Forelimb muscle (tissue), 1 donor: ENCODE data around the gene PNMT. TPM values are rescaled to one million over a fixed set of nuclear protein-coding genes. Genes with fewer than 3 reads are reported as not detected.
"Not testable (repeated sequence)": the region's sequence is repeated elsewhere in the genome, so short reads cannot be mapped to it uniquely, and the experiment has no call there.

ENCODE experiments used
- DNase-seq: peaks from one replicate; pipeline ENCODE4 v3.0.0-alpha.2; 2013; ENCODE audit warnings: low read depth
- polyA plus RNA-seq: library from polyadenylated mRNA; unstranded; fragments of 120-200 nt; gene quantifications from one replicate; pipeline ENCODE4 v1.2.1, GENCODE V29; 2013; ENCODE audit not compliant: insufficient read length

PNMT gene
- polyA plus RNA-seq, 1 donor: 4.8 TPM

DNA sequence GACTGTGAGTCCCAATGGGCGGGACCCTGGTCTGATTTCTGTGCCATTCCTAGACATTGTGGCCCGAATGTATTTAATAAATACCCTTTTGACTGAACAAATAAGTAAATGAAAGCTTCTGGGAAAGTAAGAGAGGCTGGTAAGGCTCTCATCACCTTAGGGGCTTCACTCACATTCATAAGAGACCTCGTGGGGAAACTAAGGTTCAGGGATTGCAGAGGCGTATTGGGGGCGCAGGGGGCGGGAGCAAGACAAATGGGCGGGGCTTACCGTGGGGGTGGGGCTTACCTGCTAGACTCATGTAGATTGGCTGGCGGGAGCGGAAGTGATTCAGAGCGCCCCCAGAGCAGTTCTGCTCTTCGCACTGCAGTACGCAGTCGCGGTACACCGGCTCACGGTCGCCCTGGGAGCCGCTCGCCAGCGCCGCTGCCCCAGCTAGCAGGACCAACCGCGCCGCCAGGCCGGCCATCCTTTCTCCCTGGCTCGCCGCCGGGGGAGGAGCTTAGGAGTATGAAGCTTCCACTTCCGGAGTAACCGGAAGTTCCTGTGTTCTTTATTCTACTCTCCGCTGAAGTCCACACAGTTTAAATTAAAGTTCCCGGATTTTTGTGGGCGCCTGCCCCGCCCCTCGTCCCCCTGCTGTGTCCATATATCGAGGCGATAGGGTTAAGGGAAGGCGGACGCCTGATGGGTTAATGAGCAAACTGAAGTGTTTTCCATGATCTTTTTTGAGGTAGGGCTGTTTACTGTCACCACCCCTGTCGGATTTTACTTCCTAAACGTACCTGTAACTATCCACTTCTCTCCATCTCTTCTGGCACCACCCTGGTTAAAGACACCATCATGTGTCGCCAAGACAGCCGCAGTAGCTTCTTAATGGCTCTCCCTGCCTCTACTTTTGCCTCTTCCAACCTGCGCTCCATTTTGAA is 19.6 kb downstream of the PNMT start, which contains the start of gene PGAP3:
Gene PGAP3 (minus strand): TSS at position 512 of the 929 bp plus-strand sequence. CDS start 43 bp downstream, at position 469.
- peak; percentile 71 for DNase-seq

DNA sequence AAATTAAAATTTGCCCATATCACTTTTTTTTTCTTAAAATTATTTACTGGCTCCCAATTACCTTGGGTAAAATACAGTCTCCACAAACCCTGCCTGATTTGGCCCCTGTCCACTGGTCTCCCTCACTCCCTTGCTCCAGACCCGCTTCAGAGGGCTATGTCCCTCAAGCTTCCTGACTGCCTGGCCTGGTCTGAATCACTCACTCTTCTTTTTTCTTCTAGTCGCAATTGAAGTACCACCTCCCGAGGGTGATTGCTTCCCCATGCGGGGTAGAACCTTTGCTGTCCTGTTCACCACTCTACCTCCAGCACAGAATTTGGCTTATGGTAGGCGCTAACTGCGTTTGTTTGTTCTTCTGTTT is 20.2 kb downstream of the PNMT start:
- no peak for DNase-seq

DNA sequence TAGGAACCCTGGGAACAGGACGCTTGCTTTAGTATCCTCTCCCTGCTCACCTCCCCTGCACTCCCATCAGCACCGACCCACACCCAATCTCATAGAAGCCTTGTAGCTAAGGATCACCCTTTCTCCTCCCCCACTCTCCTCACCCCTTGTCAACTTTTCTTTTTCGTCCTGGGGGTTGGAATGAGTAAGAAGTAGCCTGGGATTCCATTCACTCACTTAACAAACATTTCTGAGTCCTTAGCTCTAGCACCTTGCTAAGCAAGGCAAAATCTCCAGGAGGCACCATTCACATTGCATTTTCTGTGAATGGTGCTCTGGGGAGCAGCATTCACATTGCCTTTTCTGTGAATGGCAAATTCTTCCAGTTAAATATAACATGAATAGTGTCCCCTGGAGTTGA is 20.7 kb downstream of the PNMT start:
- no peak for DNase-seq

DNA sequence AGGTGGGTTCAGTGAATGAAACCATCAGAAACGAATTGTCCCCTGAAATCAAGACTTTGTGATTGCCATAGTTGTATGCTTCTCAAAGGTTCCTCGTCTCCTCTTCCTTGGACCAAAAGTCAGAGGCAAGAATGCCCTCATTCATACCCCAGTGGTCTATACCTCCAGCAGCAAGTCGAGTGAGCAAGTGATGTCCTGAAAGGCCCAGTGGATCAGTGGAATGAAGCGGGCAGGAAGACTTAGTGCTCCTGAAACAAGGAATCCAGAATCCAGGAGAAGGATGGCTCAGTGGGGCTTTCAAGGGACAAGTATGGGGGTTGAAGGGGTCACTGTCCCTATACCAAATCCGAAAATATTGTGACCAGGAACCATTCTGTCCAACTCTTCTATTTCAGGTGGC is 26.3 kb downstream of the PNMT start:
- DNase-seq: no peak

DNA sequence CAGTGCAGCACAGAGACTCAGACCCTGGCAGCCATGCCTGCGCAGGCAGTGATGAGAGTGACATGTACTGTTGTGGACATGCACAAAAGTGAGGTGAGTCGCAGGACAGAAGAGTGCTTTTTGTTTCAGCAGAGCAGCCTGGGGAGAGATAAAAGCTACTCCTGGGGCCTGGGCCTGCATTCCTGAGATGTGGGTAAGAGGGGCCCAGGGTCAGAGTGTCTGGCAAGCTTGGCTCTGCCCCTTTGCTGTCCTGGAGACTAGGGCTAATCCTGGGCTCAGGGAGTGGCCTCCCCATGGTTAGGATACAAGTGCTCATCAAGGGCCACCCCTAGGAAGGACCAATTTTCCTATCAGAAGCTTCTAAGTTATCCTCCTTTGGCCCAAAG is 26.8 kb downstream of the PNMT start:
- no peak for DNase-seq

DNA sequence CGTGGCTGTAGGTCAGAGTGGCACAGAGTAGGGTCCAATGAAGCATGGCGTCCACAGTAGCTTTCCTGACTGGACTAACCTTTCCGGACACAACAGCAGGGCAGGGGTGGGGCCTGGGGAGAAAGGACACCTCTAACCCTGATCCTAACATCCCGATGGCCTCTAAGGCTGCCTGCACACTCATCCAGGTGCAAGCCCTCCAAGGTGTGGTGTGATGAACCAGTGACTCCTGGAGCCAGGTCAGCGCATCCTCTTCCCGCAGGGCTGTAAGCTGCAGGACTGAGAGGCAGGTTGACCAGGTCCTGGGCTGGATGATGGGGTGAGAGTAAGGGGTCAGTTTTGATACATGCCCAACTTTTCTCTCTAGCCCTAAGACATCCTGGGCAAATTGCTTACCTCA is 28.5 kb downstream of the PNMT start:
- no peak for DNase-seq

DNA sequence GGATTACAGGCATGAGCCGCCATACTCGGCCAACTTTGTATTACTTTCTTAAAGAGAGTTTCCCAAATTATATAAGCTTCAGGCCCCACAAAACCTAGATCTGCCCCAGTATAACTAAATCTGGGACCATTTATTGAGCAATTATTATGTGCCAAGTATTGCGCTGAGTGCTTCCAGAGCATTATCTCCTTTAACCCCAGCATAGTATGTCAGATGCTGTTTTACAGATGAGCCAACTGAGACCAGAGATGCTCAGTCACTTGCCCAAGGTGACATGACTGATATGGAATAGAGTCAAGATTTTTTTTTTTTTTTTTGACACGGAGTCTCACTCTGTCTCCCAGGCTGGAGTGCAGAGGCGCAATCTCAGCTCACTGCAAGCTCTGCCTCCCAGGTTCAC is 29.7 kb downstream of the PNMT start:
- no peak for DNase-seq

DNA sequence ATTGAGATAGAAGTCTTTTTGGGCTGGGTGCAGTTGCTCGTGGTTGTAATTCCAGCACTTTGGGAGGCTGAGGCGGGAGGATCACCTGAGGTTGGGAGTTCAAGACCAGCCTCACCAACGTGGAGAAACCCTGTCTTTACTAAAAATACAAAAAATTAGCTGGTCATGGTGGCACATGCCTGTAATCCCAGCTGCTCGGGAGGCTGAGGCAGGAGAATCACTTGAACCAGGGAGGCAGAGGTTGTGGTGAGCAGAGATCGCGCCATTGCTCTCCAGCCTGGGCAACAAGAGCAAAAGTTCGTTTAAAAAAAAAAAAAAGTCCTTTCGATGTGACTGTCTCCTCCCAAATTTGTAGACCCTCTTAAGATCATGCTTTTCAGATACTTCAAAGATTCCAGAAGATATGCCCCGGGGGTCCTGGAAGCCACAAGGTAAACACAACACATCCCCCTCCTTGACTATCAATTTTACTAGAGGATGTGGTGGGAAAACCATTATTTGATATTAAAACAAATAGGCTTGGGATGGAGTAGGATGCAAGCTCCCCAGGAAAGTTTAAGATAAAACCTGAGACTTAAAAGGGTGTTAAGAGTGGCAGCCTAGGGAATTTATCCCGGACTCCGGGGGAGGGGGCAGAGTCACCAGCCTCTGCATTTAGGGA is 31.0 kb downstream of the PNMT start:
- DNase-seq: not testable (repeated sequence)

DNA sequence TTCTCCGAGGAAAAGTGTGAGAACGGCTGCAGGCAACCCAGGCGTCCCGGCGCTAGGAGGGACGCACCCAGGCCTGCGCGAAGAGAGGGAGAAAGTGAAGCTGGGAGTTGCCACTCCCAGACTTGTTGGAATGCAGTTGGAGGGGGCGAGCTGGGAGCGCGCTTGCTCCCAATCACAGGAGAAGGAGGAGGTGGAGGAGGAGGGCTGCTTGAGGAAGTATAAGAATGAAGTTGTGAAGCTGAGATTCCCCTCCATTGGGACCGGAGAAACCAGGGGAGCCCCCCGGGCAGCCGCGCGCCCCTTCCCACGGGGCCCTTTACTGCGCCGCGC is 31.5 kb downstream of the PNMT start, which contains the start of gene ERBB2:
Gene ERBB2 (plus strand): TSS at position 247 of the 330 bp plus-strand sequence. CDS start 175 bp downstream, outside the sequence.
- DNase-seq: peak; percentile 41

DNA sequence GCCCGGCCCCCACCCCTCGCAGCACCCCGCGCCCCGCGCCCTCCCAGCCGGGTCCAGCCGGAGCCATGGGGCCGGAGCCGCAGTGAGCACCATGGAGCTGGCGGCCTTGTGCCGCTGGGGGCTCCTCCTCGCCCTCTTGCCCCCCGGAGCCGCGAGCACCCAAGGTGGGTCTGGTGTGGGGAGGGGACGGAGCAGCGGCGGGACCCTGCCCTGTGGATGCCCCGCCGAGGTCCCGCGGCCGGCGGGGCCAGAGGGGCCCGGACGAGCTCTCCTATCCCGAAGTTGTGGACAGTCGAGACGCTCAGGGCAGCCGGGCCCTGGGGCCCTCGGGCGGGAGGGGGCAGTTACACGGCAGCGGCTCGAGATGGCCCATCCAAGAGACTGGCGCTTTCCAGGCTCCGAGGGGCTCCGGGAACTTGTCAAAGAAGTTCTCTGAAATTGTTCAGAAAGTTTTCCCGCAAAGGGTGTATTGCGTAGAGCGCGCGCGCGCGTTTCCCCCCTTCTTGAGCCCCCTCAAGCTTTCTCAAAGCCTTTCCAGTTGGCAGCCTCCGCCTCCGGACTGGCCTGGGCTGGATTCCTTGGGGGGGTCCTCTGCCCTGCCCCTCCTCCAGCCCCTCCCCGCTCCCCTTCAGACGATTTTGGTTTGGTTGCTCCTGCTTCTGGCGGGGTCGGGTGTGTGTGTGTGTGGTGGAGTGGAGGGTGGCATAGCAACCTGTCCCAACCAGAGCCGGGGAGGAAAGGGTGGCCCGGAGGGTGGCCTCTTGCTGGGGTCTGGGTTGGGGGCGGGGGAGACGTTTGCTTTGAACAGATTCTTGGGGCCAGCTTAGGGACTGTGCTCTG is 32.1 kb downstream of the PNMT start:
- DNase-seq: peak; percentile 41

DNA sequence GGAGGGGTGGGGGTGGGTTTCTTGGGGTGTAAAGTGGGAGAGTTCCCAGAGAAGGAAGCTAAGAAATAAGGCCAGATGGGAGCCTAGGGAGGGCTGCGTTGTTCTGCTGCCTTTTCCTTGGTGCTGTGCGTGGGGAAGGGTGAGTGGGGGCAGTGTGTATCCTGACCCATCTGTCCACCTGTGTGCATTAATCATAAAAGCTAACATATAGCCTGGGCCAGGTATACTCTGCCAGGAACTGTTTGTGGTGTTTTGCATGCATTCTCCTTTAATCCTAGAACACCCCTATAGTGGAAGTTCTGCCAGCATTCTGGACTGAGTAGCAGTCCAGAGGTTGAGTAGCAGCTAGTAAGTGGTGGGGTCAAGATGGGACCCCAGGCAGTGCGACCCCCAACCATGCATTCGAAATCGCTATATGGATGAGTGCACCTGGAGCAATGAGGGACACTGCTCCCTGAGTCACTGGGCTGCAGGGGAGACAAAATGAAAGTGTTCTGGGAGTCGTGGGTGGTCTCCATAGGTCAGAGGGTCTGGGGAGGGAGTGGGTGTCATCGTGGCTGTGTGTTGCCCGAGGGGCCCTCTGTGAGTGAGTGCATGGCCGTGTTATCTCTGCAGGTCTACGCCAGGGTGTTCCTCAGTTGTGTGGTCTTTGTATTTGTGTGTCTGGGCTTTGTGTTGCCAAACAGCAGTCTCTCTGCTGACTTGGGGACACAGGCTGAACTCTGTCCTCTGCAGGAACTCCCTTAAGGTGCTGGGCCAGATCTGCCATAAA is 32.9 kb downstream of the PNMT start:
- DNase-seq: no peak

DNA sequence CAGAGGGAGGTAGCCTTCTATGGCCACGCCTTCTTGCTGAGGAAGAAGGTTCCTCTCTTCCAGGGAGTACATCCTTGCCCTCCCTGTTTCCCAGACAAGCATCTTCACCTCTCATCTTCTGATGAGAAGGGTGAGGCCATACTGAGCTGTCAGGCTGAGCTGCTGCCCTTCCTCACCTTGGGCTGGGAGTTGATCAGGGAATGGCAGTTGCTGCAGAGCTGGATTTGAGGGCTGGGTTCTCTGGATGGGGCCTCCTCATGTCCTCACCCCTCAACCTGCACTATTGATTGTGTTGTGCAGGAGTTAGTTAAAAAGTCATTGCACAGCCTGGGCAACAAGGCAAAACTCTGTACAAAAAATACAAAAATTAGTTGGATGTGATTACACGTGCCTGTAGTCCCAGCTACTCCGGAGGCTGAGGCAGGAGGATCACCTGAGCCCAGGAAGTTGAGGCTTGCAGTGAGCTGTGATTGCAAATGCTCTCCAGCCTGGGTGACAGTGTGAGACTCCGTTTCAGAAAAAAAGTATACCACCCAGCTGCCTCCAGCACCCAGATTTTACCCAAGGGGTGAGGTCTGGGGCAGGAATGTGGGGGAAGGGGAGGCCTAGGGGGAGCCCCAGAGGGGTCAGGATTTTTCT is 33.6 kb downstream of the PNMT start:
- no peak for DNase-seq

DNA sequence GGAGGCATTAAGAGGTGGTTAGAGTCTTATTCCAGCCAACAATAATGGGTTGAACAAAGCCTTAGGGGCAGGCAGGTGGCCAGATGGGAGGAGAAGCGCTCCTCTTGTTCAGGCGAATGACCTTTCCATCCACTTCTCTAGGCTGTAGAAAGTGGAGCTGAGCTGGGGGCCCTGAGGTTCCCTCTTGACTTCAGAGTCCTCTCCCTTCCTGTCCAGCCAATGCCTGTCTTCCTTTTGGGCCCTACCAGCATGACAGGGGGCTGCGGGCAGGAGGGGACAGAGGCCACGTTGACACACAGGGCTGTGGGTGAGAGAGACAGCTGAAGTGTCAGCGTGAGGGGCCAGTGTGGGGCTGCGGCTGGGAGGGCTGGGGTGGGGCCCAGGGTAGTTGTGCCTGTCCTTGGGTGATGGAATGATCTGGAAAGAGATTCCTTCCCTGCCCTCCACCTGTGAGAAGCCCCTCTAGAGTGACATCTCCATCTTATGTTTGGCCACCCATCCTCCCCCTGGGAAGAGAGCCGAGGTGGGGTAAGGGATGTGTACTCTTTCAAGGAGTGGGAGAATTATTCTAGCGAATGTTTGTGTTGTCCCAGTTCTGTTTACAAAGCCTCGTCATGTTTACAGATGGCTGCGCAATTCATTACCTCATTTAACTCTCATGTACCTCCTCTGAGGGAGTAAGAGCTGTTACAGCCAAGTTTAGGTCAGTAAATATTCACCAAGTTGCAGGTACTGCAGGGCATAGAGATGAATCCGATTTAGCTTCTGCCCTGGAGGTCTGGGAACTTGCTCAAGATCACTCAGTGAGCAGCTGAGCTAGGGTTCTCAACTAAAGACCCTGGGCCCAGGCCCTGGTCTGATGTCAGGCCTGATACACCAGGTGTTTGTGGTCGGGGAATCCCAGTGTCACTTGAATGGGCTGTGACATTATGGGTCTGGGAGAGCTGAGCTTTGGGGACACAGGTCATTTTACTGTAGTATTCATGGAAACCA is 34.9 kb downstream of the PNMT start:
- DNase-seq: no peak

DNA sequence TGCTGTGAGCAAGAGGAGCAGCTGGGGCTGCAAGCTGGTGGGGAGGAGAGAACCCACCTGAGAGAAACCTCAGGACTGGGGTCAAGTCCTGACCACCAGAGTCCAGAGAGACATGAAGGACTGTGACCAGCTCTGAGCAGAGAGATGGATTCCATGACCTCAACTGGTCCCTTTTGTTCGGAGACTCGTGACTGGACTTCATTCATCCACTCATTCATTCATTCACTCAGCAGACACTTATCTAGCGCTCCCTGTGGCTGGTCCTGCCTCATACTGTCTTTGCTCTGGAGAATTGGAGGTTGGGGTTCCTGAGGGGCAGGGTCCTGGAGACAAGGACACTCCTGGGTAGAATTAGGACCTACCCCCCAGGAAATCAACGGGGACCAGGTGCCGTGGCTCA is 35.7 kb downstream of the PNMT start:
- no peak for DNase-seq

DNA sequence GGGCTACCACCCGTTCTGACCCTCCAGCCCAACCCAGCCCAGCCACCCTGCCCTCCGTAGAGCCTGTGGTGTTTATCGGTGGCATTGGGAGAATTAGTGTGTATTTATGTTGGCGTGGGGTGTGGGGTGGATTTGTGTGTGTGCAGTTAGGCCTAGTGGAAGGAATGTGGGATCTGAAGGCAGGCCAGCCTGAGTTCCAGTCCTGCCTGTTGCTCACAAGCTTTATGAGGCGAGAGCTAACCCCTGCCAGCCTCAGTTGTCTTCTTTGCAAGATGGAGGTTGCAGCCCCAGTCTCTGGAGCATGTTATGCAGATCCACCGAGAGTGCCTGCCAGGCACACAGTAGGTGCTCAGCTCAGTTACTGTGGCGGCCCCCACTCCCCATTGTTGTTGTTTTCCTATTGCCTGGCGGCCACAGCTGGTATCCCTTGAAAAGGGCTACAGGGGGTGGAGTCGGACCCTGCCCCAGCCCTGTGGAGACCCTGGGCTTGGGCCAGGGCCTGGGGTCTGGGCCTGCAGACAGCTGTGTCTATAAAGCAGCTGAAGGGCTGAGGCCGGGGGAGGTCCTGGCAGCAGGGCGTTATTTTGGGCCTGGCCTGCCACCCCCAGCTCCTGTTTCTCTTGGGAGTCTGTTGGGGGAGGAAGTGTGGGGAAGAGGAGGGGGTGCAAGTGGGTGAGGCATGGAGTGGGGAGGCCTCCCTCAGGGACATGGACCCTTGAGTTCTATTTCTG is 36.7 kb downstream of the PNMT start:
- no peak for DNase-seq

DNA sequence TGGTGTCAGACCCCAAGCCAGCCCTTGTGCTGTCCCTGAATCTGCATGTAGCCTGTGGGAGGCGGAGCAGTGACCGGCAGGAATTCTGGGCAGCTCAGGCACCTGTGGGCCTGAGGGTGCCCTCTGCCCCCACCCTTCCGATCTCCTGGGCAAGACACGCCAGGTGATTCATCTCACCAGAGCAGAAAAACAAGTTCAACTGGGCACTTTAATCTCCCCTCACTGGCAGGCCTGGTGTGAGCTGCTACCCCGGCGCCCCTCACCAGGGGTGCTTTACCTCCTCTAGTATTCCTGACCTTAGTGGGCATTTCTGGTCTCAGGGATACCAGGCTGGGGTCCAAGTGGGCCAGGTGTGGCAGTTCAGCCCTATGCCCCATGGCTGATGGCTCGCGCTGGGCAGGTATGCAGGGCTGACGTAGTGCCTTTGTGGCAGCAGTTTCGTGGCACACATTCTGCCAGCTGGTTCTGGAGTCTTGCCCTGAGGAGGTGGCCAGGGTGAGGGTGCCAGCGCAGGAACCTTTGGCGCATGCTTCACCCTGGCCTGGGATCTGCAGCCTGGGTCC is 37.6 kb downstream of the PNMT start:
- no peak for DNase-seq

DNA sequence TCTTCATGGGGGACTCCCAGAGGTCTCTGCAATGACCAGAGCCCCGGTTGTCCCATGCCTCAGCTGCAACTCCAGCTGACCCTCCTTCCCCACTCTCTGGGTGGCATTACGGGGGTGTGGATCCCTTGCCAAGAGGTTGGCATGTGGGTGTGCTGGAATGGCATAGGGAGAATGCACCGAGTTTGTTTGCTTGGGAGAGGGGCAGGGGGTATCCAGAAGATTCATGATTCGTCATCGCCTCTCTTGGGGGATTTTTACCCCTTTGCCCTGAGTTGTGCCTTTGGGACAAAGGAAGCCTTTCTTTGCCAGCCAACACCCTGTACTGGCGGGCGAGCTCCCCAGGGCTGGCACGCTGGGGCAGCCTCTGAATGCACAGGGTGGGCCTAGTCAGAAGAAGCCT is 38.1 kb downstream of the PNMT start:
- no peak for DNase-seq

DNA sequence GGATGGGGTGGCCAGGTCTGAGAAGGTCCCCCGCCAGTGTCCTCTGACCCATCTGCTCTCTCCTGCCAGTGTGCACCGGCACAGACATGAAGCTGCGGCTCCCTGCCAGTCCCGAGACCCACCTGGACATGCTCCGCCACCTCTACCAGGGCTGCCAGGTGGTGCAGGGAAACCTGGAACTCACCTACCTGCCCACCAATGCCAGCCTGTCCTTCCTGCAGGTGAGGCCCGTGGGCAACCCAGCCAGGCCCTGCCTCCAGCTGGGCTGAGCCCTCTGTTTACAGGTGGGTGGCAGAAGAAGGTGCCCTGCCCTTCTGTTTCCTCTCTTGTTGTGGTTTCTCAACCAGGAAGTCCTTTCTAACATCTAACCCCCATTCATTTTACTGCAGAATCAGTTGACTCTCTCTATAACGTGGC is 38.7 kb downstream of the PNMT start:
- DNase-seq: no peak
